NCI-H2029 (cell line): ENCODE results near the gene TGFB2.

ENCODE experiments used
- DNase-seq: peaks from one replicate; lab custom pipeline; 2025; lab: John Stamatoyannopoulos, UW

The TGFB2 gene

DNA sequence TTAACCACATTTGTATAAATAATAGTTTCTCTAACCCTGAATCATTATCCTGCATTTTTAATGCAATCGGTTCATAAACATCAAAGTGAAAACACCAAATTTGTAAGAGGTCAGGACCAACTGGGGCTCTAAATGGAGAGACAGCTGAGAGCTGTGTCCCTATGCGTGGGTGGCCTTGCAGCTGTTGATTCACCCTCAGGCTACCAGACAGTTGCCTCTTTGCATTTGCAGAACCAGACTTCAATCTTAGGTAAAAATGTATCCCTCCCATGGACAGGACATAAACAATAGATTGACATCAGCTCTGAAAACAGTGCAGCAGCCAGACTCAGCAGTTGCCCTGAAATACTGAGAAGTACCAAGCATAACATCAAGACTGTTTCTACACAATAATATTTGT lies 8.8 kb upstream of the TGFB2 start:
- DNase-seq = no peak

DNA sequence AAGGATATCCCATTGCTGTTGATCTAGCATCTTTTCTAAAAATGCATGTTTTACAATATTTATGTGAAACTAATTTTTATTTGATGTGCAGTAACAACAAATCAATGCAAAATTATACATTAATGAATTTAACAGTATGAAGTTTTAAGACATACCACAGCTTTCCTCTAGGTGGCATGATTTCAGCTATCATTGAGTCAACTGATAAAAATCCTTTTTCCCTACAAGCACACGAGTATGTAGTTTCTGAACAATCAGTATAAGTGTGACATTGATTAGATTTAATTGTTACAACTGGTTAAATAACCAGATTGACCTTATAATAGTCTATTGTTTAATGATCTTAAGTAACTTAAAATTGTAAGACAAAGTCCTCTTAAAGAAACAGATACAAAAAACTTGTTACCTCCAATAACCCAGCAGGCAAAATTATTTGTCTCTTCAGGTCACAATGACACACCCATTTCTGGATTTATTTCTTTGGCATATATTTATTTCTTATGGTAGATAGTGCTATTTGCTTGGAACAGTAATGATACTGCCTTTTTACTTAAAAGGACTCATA lies 5.8 kb upstream of the TGFB2 start:
- DNase-seq = peak; percentile 35

- no peak for DNase-seq
Observed at GRCh38 chr1:218341325-218341724, 3.8 kb upstream of the TGFB2 start.

DNA sequence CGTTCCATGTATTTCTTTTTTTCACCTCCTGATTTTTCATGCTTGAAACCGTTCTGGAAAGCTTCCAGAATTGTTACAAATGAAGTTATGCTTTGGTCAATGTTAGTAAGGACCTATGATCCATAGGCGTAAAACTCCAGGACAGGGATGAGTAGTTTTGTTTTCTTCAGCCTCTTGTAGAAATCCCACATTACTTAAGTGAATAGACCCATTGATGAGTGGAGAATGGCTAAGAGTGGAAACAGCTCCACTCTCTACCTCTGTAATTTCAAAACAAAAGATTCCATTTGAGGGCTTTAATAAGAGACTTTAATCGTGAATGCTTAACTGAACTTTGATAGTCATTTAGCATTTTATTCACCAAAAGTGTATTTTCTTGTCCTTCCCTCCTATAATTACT lies 3.0 kb upstream of the TGFB2 start:
- DNase-seq = no peak

DNA sequence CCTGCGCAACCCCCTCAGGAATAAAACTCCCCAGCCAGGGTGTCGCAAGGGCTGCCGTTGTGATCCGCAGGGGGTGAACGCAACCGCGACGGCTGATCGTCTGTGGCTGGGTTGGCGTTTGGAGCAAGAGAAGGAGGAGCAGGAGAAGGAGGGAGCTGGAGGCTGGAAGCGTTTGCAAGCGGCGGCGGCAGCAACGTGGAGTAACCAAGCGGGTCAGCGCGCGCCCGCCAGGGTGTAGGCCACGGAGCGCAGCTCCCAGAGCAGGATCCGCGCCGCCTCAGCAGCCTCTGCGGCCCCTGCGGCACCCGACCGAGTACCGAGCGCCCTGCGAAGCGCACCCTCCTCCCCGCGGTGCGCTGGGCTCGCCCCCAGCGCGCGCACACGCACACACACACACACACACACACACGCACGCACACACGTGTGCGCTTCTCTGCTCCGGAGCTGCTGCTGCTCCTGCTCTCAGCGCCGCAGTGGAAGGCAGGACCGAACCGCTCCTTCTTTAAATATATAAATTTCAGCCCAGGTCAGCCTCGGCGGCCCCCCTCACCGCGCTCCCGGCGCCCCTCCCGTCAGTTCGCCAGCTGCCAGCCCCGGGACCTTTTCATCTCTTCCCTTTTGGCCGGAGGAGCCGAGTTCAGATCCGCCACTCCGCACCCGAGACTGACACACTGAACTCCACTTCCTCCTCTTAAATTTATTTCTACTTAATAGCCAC lies 696 bp downstream of the TGFB2 start:
- DNase-seq = peak; percentile 30

DNA sequence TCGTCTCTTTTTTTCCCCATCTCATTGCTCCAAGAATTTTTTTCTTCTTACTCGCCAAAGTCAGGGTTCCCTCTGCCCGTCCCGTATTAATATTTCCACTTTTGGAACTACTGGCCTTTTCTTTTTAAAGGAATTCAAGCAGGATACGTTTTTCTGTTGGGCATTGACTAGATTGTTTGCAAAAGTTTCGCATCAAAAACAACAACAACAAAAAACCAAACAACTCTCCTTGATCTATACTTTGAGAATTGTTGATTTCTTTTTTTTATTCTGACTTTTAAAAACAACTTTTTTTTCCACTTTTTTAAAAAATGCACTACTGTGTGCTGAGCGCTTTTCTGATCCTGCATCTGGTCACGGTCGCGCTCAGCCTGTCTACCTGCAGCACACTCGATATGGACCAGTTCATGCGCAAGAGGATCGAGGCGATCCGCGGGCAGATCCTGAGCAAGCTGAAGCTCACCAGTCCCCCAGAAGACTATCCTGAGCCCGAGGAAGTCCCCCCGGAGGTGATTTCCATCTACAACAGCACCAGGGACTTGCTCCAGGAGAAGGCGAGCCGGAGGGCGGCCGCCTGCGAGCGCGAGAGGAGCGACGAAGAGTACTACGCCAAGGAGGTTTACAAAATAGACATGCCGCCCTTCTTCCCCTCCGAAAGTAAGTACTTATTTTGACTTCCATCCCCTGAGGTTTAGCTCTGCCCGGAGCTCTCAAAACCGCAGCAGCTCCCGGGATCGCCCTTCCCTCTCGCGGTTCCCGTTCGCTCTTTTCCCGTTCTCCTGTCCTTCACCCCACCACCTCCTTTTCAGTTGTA lies 1.5 kb downstream of the TGFB2 start:
- DNase-seq = peak; percentile 35

- no peak for DNase-seq
Observed at GRCh38 chr1:218347336-218347722, 2.2 kb downstream of the TGFB2 start.

GRCh38 chr1:218347723-218348627 lies 2.8 kb downstream of the TGFB2 start:
- DNase-seq = no peak

DNA sequence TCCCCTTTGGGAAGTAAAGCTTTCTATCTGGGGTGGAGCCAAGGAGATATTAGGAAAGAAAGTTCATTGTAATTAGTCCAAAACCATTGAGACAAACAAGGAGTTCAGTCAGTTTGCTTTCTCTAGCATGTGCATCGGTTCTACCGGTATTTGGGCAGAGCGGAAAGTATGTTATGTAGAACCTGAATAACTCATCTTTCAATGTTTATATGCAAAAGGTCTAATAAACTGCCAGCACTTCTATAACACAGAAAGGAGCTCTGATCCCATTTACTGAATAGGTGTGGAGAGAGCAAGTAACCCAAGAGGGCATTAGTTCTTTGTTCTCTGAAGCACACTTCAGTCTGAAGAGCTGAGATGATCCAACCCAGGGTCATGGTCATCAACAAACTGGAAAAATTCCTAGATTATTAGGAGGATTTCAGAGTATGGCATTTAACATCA lies 3.5 kb downstream of the TGFB2 start:
- peak; percentile 54 for DNase-seq

DNA sequence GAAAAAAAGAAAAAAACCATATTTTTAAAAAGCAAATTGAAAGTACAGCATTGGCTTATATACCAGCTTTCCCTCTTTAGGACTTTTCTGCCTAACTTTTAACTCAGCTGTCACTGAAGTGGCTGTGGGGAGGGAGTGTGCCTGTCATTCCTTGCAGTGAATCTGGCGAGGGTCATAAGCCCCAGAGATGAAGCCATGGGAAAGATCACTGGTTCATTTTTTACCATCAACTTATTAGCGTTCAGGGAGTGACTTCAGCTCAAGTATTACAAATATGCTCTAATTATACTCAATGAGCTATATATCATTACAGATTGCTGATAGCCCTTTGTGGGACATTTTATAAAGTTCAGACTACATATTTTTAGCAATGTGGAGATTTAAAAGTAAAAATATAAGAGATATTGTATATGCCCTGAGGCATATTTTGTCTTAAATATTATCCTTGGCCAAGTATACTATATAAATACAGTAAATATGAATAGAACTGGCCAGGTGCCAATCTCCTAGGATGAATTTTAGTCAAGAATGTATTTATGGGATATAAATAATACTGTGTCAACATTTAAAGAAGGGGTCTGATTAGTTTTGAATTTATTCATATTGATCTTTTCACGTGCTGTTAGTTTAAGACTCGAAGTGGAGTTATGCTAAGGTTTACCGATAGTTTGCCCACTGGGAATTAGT lies 4.4 kb downstream of the TGFB2 start:
- DNase-seq = no peak

- DNase-seq = no peak
Observed at GRCh38 chr1:218350035-218350525, 4.9 kb downstream of the TGFB2 start.

DNA sequence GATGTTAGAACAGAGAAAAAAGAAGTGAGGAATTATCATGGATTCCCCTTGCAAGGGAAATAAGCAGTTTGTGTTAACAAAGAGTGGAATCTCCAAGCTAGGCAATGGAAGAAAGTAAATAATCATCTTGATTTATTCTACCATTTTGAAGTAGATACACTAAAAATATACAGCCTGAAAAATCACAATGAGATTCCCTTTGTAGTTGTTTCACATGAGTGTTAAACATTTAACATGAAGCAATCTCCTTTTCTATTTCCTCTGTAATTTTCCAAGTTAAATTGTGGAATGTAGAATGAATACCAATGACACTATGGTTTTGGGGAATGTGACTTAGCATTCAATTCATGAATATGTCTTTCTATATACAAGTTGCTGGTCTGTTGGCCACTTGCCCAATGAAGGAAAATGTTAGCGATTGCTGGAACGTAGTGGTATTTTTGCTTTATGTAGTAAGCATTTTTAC lies 5.7 kb downstream of the TGFB2 start:
- no peak for DNase-seq

DNA sequence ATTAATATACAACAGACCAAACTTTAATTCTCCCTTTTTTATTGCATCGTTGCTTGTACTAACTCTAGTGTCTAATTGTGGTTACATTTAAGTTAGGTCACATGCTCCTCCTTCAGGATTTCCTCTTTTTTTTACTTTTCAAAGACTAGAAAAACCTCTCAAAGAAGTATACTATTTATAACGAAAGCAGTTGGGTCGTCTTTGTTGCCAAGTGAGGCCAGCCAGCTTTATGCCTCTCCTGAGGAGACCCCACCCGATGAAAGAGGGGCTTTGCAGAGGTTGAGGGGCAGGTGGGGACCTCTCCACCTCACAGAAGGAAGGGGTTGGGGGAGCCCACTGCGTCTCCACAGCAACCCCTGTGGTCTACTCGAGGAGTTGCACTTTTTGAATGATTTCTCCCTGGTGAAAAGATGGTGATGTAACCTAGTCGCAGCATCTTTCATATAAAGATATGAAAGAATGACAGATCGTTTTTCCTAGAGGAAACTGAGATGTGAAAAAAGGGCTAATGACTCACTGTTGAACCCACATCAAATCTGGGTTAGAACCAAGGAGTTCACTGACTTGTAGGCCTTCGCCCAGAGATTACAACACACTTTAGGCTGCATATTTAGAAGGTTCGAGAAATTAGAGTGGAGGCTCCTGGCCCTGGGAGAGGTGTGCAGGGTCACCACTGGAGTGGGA lies 6.4 kb downstream of the TGFB2 start:
- no peak for DNase-seq

DNA sequence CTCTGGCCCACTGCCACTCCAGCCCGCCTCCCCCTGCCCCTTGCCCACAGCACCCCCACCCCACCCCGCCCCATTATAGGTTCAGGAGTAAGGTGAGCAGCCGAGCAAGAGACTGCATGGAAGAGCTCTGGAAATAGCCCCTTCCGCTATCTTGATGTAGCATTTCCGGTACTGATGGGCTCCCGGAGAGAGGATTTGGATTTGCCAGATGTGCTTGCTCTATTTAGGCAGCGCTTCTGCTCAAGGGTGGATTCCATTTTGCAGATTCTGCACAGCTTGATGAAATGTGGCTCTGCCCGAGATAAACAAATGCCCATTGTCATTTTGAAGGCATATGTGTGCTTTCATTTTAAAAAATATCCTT lies 6.9 kb downstream of the TGFB2 start:
- DNase-seq = no peak

DNA sequence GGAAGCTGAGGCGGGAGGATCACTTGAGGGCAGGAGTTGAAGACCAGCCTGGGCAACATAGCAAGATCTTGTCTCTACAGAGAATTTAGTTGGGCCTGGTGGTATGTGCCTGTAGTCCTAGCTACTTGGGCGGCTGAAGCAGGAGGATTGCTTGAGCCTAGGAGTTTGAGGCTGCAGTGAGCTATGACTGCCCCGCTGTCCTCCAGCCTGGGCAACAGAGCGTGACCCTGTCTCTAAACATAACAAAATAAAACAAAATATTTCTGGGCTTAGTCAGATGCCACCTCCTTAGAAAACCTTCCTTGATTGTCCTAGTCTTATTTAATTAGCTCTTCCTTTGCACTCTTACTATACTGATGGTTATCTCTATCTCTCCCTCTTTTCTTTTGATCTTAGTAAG lies 8.5 kb downstream of the TGFB2 start:
- no peak for DNase-seq

GRCh38 chr1:218355278-218355677 lies 10.1 kb downstream of the TGFB2 start:
- no peak for DNase-seq

GRCh38 chr1:218357211-218357892 lies 12.2 kb downstream of the TGFB2 start:
- no peak for DNase-seq

DNA sequence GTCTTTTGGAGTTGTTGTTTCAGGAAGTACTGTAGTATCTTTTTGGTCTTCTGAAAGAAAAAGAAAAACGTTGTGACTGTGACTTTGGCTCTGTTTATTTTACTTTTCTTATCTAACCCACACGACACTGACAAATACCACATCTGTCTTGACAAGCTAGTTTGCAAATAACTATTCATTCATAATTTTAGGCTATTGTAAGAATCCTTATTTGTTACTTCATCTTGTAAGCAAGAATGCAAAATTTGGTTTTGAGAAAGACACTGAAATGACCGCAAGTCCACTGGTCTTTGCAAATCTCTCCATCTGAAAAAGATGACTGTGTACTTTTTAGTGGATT lies 12.7 kb downstream of the TGFB2 start:
- no peak for DNase-seq

- no peak for DNase-seq
Observed at GRCh38 chr1:218361298-218362065, 16.3 kb downstream of the TGFB2 start.
